GM18508 (cell line): ENCODE data around the gene LMAN2L.

ENCODE experiments used
- ATAC-seq: cut with Tn5 transposase; IDR thresholded peaks from one replicate; pipeline ENCODE4 v1.9.1; 2021; ENCODE audit warnings: moderate number of reproducible peaks; ENCODE audit not compliant: insufficient read depth, unreplicated experiment

The LMAN2L gene

DNA sequence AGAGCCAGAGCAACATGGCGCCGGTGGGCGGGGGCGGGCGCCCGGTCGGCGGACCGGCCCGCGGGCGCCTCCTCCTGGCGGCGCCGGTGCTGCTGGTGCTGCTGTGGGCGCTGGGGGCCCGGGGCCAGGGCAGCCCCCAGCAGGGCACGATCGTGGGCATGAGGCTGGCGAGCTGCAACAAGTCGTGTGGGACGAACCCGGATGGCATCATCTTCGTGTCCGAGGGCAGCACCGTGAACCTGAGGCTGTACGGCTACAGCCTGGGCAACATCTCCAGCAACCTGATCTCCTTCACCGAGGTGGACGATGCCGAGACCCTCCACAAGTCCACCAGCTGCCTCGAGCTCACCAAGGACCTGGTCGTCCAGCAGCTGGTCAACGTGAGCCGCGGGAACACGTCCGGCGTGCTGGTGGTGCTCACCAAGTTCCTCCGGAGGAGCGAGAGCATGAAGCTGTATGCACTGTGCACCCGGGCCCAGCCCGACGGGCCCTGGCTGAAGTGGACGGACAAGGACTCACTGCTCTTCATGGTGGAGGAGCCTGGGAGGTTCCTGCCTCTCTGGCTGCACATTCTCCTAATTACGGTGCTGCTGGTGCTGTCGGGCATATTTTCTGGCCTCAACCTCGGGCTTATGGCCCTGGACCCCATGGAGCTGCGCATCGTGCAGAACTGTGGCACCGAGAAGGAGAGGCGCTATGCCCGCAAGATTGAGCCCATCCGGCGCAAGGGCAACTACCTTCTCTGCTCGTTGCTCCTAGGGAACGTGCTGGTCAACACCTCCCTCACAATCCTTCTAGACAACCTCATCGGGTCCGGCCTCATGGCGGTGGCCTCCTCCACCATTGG is 21.3 kb upstream of the LMAN2L start:
- ATAC-seq = peak; percentile 21

DNA sequence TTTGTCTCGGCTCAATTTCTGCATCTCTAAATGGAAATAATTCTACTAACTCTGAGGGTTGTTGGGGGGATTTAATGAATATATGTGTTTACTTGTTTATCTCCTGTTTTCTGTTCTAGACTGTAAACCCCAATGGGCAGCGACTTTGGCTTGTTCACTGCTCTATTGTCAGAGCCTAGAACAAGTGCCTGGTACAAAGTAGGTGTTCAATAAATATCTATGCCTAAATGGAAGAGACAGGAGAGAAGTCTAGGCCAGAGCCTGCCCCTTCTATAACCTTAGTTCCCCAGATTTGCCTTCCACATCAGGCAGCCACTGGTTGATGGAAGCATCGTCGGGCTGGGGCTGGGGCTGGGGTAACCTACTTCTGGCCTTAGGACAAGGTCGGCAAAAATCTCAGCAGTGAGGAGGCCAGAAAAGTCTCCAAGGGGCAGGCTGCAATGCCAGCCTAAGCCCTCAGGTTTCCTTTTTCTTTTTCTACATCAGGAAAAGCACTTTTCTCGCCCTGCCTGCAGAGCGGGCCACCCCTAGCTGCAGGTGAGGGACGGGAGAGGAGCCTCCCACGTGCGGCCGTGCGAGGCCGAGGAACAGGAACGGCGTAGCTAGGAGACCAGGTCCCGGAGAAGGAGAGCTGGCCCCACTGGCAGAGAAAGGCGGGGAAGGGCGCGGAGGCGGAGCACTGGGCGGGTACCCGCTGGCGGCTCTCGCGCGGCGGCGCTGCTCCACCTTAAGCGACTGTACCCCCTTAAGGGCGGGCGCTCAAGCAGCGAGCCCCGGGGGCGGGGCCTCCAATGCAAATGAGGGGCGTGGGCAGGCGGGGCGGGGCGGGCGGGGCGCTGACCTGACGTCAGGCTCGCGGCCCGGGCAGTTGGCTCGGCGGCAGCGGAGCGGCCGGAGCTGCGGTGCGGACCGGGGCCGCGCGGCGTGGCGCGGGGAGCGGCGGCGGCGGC is 20.4 kb upstream of the LMAN2L start, which contains the start of gene CNNM4:
Gene CNNM4, plus strand, starts transcription at position 867 of the 950 bp plus-strand sequence. CDS start 98 bp downstream, outside the sequence.
- peak; percentile 34 for ATAC-seq

DNA sequence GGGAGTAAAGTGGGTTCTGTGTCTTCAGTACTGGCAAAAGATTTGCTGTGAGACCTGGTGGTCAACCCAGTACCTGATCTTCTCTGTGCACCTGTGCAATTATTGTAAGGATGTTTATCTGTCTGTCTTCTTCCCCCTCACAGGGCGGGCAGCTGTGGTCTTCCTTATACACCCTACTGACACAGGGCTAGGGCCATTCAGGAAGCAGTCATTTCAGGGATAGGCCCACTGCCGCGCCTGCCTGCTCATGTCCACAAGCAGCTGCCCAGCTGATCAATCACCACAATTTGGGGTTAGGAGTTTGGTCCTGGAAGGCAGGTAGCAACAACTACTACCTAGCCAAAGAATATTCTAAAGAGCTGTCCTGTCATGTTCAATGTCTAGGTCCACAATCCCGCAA is 19.7 kb upstream of the LMAN2L start:
- ATAC-seq = no peak

DNA sequence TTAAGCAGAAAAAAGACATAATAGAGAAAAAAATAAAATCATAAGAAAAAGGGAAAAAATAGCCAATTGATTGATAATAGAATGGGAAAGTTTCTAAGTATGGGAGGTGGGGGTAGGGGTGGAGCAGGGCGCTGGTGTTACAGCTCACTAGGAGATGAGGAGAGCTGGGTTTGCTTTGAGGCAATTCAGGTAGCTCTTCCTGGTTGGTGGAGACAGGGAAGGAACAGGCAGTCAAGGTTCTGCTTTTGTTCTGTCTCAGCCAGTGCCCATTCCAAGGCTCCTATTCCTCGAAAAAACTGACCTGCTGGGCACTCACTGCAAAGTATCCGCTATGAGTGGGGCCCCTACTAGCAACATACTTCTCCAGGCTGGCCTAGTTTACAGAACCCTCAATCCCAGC is 19.1 kb upstream of the LMAN2L start:
- no peak for ATAC-seq

DNA sequence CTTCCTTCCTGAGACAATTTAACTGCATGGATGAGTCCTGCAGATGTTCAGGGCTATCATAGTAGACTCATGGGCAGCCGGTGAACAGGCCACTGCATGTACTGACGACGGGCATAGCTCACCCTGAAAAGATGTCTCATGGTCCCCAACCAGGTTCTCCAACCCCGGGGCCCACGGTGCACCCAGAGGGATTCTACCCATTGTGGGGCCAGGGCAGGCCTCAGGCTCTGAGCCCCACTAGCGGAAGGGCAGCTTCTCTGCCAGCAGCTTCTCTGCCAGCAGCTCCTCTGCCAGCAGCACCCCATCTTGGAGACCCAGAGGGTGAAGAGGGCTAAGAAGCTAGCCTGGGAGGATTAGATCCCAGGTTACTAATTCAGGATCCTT is 17.6 kb upstream of the LMAN2L start:
- ATAC-seq = no peak

DNA sequence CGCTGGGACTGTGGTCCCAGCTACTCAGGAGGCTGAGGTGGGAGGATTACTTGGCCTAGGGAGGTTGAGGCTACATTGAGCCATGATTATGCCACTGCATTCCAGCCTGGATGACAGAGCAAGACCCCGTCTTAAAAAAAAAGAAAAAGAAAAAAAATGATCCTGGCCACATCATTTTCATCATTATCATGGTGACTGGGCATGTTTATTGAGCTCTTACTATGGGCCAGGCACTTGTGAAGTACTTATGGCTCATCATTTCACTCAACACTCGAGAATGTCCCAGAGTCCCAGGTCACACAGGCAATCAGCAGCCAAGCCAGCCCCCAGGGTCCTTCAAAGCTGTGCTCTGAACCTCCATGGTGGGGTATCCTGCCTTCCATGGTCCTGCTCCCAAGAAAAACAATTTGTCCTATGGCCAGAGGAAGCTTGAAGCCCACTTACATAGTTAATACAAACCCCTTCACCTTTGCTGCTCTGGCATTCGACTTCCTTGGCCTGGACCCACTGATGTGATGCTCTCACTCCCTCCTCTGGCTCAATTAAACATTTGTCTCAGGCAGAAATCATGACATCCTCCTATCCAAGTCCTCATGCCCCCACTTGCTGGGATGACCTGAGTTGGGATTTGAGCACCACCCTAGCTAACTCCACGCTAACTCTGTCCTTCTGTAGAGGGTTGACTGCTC is 17.1 kb upstream of the LMAN2L start:
- no peak for ATAC-seq

DNA sequence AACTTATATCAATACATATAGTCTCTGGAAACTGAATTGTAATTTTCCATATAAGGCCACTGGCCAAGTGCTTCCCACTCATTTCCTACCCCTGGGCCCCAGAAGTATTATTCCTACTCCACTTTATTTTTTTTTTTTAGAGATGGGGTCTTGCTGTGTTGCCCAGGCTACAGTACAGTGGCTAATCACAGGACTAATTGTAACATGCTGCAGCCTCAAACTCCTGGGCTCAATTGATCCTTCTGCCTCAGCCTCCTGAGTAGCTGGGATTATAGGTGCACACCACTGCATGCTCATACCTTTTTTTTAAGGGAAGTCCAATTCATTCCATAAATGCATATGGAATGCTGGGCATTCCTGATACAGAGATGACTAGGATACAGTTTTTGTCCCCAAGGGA is 14.5 kb upstream of the LMAN2L start:
- ATAC-seq = no peak

DNA sequence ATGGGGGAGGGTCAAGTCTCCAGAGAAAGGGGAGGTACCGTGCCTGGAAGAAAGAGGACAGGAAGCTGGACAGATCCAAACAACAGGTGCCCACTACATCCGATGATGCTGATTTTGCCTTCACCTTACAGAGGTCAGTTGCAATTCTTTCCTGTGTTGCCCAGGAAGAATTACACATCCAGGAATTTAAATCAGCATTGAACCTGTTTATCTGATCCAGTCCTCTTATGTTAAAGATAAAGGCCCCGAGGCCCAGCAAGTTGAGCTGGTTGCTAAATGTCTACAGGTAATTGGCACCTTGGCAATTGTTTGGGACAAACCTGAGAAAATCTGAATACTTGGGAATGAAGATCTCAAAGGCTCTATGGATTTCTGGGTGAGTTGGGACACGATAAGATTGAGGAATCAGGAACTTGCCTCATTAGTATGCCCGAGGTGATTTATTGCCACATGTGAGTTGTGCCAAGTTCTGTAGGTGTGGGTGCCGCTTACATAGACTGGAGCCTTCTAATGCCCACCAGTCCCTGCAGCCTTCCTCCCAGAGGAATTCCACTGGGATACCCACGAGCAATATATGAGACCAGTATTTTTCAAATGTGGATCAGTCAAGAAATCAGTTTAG is 13.9 kb upstream of the LMAN2L start:
- no peak for ATAC-seq

DNA sequence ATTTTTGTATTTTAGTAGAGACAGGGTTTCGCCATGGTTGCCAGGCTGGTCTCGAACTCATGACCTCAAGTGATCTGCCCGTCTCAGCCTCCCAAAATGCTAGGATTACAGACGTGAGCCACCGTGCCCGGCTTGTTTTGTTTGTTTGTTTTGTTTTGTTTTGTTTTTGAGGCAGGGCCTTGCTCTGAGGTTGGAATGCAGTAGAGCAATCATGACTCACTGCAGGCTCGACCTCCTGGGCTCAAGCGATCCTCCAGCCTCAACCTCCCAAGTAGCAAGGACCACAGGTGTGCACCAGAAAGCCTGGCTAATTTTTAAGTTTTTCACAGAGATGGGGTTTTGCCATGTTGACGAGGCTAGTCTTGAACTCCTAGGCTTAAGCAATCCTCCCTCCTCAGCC is 11.9 kb upstream of the LMAN2L start:
- ATAC-seq = no peak

DNA sequence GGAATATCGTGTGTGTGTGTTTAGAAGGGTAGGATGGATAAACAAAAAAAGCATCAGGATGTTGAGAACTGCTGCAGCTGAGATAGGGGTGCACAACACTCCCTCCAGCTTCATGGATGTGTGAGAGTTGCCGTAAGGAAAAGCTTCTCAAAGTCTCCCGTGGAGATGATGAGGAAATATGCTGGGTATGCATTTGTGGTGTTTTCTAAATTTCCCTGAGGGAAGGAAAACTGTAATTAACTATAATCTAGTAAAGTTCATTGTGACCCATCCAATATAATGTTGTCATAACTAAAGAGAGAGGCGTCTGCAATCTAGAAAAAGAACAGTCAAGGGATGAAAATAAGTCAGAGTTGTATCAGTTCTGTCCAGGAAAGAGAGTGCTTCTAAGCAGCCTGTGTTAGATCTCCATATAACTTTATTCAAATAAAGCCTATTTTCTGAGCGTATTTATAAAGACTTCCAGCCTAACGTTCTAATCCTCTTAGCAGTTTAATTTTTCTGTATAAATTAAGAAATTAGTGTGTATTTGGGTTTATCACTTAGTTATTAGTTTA is 7.3 kb upstream of the LMAN2L start:
- no peak for ATAC-seq

DNA sequence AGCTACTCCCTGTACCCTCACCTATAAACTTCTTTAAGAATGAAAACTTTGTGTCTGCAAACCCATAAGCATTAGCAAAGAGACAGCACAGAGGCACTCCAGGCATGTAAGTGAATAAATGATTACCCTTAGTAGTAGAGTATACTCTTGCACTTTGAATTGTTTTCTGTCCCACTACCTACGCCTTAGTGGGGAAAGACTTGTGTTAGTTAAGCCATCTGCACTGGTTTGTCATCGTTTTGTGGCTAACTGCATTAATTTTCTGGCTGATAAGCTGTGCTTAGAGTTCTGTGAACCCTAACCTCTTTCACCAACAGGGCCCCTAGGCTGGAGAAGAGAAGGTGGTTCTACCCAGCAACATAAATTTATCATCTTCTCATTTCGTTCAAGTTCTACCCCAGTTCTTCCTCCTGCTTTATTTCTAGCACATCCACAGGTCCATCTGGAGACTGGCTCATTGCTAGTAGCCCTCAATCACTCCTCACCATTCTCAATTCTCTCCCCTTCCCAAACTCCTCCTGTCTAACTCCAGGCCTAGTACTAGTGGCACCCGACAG is 710 bp downstream of the LMAN2L start:
- ATAC-seq = no peak

DNA sequence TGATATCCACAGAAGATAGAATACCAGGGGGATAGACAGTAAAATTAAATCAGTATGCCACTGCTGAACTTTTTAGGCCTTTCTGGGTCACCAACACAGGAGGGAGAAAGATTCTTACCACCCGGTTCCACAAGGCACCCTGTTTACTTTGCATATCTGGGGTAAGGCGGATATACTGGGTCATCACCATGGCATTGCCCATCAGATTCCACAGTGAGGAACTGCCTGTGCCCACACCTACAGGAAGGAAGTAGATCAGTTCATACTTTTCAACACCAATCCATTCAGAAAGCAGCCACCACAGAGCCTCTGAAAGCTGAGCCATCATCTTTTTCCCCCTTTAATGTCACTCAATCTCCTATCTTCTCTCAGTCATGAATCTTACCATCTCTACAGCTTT is 2.0 kb downstream of the LMAN2L start:
- ATAC-seq = no peak

DNA sequence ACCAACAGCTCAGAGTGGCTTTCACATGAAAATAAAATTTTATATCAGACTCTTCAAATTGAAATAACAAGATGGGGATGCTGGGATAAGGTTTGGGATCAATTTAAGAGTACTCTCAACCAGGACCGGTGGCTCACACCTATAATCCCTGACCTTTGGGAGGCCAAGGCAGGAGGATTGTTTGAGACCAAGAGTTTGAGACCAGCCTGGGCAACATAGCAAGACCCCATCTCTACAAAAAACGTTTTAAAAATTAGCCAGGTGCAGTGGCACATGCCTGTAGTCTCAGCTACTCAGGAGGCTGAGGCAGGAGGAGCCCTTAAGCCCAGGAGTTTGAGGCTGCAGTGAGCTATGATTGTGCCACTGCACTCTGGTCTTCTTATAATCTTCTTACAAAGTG is 2.6 kb downstream of the LMAN2L start:
- ATAC-seq = no peak

DNA sequence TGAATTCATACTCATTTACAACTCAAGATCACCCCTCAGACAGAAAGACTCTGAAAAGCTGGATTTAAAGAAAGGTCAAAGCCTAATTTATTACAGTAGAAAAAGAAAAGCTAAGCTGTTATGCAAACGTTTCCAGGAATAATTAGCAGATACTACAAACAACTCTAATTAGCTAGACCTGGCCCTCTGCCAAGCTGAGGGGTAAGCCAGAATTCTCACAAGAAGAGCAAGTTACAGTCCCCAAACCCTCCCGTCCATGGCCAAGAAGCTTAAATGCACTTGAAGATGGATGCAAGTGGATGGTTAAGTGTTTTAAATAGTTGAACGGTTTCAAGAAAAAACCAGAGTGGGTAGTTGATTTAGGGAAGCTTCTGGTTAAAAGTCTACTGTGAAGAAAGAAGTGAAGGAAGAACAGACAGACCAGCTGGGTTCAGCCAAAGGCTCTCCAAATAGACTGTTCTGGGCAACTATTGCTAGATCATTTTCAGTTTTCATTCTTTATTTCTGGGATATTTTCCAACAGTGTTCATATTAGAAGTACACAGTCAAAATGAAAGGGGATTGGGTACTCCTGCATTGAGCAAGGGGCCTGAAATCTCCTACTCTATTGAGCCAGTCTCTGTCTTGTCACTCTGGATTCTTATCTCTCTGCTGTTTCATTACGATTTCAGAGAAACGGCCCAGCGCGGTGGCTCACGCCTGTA is 4.8 kb downstream of the LMAN2L start:
- ATAC-seq = no peak

DNA sequence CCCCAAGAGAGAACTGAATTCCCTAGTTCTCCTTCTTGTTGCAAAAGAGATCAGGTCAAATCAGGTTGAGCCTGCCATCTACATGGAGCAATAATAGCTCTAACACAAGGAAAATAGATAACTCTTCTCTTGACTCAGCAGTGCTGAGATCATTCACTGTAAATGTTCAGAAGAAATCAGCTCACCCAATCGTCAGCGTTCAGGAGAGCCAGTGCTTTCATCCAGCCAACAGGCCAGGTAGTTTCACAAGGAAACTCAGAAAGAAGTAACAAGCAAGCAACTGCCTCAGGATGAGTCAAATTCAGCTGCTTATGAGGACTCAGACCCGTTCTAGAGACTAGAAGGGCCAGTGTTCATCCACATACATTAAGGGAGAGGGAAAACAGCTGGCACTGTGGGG is 5.9 kb downstream of the LMAN2L start:
- no peak for ATAC-seq

DNA sequence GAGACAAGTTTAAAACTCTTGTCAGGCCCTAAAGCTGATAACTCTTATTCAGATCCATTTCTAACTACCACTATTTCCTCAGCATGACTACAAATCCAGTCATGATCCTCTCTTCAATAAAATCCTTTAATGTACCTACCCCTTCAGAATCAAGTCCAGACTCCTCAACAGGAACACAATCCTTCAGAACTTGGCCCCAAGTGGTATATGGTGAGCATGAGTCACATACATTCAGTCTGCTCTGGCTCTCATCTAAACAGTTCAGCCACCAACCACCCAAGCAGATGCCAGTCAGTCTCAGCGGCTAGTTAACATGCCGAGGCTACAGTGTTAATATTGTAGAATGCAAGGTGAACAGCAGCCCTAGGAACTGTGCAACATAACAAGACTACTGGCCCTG is 9.7 kb downstream of the LMAN2L start:
- no peak for ATAC-seq

DNA sequence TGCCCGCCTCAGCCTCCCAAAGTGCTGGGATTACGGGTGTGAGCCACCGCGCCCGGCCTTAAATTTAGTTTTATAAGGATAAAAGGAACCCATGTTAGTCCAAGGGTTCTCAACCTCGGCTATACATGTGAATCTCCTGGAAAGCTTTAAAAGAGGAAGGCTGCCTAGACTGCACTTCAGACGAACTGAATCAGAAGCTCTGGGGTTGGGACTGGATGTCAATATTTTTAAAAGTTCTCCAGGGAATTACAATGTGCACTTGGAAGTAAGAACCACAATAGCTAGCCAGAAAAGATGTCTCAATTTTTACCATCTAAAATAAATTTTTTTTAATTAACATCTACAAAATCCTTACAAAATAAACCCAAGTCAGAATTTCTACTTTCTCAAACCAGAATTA is 10.1 kb downstream of the LMAN2L start:
- no peak for ATAC-seq

DNA sequence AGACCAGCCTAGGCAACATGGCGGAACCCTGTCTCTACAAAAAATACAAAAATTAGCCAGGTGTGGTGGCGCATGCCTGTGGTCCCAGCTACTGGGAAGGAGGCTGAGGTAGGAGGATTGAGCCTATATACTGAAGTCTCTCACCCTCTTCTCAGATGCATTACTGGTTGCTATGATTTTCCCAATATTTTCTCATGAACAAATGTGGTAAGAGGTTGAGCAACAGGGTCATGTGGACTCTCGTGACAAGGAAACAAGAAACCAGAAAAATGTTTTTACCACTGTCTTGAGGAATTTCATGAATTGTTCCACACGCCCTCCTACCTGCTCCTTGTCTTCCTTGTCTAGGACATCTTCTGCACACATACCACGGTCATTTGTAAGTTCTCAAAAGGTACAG is 12.4 kb downstream of the LMAN2L start:
- no peak for ATAC-seq

DNA sequence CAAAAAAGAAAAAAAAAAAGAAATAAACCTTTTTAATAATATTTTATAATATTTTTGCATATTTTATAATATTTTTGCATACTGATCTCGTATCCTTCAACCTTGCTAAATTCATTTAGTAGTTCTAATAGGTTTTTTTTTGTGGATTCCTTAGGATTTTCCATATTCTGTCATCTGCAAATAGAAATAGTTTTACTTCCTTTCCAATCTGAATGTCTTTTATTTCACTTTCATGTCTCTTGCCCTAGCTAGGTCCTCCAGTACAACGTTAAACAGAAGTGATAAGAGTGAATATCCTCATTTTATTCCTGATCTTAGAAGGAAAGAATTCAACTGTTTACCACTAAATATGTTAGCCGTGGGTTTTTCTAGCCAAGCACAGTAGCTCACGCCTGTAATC is 13.7 kb downstream of the LMAN2L start:
- ATAC-seq = no peak
